ENCODE data around the gene RAD51B.

Gene RAD51B

DNA sequence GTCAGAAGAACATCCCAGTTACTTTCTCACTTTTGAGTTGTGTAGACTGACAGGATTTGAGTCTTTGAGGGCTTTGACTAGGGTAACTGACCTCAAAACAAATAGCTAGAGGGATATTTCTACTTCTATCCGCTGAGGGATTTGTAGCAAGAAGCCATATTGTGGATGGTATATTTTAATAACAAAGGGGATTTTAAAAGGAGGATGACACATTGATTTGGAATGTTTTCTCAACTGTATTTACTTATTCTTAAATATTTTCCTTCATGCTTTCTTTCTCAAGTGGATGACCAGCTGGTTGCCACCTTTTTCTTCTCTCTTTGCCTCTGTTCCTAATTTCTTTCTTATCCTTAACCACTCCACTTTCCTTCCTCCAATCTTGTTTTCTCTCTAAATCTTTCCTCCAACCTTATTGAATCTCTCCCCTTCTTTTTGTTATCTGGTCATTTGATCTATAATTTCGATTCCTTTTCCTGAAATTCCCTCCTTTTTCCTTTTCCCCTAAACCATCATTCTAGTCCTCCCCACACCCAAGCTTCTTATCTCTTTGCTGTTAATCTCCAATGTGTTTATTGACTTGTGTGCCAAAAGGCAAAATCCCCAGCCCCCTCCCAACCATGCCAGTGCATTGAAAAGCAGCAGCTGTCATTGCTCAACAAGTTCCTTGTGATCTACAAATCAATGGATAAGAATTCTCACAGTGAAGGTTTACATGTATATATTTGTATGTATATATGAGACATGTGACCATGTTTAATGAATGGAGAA is 411.6 kb downstream of the RAD51B start:
- DNase-seq (ENCODE audit: low spot score): no peak

DNA sequence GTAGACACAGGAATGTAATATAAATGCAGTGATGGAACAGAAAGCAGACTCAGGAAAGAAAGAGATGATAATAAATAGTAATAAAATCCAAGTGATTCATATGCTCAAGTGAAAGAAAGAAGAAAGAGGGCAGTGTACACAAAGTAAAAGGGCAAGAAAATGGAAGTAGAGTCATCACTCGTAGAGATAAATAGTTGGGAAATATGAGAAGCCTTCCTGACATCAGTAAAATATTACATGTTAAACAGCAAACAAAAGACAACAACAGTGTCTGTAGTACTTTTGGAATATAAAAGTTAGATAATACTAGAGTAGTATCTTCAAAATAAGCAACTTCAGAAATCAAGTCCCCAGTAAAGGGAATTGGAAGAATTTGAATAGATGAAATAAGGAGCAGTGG is 412.3 kb downstream of the RAD51B start:
- DNase-seq (ENCODE audit: low spot score): no peak

DNA sequence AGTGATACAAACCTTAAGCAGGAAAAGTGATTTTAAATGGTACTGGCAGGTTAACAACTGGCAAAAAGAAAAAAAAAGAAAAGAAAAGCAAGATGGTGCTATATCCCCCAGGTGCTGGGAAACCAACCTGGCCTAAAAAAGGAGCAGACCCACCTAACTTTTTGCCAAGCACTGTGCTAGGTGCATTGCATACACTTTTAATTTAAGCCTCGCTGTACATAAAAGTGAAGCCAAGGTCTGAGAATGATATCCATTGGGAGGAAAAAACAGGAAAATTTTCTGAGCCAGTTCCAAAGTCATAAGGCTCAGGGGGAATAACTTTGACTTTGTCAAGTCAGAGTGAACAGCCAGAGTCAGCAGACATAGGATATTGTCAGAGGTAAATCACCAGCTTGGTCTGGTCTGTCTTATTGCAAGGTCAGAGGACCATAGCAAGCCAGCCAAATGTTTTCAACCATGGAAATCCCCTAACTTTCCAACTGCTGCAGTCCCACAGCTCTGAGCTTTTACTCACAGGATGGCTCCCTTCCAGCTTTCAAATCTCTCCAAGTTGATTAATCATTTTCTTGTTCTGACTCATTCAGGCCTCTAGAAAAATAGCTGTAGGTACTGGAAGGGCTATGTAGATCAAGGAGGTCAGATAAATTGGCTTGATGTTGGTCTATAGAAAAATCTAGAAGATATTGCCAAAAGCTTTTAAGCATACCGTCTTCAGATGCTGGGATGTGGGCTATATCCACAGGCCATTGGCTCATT is 412.9 kb downstream of the RAD51B start:
- DNase-seq (ENCODE audit: low spot score): no peak

DNA sequence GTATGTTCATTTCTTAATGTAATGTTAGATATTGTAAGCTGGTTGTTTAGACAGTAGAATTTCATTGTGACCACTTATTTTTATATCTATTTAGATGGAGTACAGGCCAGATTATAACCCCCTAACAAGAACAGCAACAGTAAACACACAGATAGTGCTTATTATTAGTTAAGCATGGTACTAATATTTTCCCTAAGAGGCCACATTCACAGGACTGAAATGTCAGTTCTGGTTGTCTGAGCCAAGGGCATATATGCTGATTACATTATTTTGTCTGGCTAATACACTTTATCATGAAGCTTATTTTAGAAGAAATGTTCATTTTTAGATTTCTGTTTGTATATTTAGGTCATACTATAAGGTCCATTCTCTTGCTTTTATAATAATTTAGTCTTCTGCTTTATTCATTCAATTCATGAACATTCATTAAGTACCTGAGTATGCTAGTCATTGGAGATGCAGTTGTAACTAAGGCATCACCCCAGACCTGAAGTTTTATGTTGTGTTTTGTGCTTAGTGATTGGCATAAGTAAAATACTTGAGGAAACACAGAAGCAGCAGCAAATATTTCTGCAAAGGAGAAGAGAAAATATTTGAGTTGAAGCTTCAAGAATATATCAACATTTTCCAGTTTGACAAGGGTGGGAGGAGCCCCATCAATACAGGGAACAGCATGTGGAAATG is 413.7 kb downstream of the RAD51B start:
- no peak for DNase-seq (ENCODE audit: low spot score)

DNA sequence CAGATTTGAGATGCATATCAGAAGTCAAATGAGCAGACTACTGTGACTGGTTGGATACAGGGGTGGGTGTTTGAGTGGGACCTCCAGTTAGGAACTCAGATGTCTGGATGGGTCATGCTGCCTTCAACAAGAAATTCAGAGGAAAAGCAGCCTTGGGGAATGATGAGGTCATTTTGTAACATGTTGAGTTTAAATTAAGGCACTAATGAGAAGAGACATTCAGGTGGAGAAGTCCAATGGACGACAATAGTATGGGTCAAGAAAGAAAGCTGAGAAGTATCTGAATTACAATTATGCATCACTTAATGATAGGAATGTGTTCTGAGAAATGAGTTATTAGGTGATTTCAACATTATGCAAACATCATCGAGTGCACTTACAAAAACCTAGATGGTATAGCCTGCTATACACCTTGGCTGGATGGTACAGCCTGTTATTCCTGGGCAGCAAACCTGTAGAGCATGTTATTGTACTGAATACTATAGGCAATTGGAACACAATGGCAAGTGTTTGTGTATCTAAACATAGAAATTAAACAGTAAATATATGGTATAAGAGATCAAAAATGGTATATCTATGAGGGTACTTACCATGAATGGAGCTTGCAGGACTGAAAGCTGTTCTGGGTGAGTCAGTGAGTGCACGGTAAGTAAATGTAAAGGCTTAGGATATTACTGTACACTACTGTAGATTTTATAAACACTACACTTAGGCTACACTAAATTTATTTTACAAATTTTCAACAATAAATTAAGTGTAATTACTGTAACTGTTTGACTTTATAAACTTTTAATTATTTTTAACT is 414.7 kb downstream of the RAD51B start:
- DNase-seq (ENCODE audit: low spot score): no peak

DNA sequence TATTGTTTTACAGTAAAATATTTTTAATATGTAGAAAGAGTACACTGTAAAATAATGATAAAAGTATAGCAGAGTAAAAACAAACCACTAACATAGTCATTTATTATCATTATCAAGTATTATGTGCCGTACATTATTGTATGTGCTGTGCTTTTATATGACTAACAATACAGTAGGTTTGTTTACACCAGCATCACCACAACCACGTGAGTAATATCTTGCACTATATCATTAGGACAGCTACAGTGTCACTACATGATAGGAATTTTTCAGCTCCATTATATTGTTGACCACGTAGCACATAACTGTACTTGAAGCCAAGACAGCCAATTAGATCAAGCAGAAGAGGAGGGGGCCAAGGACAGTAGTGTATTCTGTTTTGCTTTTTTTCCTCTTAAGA is 415.4 kb downstream of the RAD51B start:
- no peak for DNase-seq (ENCODE audit: low spot score)

DNA sequence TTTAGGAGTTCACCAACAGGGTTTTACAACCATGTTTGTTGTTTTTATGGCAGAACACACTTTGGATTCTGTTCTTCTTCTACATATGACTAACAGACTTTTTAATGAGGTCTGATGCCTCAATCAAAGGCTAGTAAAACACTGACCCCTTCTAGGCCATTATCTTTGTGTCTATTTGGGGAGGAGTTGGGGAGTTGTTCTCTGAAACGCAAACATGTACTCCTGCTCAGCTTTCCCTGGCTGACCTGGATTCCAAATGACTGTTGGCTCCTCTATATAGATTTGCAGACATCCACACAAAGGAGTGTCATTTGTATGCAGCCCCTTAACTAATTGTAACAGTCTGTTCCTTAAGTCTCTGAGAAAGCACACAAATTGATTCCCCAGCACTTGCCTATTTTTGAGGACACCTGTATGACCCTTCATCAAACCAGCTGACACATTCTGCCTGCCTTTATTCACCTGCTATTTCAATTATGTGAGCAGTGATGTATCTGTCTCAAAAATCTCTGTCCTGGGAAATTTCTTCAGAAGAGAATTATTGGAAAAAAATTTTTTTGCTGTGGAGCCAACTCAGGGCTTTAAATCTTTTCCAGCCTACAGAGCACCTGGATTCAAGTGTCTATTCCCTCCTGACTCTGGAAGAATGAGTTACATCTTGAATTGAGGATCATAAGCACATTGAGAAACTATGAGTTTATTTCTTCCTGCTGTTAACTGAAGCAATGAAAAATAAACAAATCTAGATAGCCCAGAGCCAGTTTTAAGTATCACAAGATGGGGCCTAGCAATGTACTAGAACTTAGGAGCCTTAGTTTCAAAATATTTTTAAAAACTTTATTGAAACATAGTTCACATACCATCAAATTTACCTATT is 417.2 kb downstream of the RAD51B start:
- DNase-seq (ENCODE audit: low spot score): no peak

DNA sequence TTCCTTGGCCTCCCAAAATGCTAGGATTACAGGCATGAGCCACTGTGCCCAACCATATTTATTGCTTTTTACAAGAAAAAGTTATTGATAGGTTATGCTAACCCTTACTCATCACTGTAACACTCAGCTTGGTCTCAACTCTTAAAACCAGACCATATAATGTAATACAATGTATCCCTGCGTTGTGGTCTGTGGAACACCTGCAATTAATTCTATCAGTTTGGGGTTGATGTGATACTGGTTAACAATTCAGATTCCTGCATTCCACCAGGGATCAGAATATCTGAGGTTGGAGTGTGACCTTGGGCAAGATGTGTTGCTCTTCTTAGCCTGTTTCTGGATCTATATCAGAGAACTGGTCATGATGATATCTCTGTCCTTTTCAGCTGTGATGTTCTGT is 419.0 kb downstream of the RAD51B start:
- no peak for DNase-seq (ENCODE audit: low spot score)

DNA sequence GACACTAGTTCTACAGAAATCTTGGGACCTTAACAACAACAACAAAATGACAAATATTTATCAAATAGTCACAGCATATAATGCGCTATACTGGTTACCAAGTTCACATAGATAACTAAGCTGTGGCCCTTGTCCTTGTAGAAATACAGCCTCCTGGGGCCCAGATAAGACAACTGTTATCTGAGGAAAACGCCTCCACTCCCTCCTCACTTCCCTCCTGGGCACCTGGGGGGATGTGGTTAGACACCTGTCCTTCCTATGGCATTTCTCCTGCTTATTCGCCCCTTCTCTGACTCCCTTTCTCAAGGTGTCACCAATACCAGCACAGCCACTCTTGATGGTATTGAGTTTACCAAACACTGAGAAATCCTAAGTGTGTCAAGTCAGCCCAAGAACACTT is 419.4 kb downstream of the RAD51B start:
- DNase-seq (ENCODE audit: low spot score): no peak

DNA sequence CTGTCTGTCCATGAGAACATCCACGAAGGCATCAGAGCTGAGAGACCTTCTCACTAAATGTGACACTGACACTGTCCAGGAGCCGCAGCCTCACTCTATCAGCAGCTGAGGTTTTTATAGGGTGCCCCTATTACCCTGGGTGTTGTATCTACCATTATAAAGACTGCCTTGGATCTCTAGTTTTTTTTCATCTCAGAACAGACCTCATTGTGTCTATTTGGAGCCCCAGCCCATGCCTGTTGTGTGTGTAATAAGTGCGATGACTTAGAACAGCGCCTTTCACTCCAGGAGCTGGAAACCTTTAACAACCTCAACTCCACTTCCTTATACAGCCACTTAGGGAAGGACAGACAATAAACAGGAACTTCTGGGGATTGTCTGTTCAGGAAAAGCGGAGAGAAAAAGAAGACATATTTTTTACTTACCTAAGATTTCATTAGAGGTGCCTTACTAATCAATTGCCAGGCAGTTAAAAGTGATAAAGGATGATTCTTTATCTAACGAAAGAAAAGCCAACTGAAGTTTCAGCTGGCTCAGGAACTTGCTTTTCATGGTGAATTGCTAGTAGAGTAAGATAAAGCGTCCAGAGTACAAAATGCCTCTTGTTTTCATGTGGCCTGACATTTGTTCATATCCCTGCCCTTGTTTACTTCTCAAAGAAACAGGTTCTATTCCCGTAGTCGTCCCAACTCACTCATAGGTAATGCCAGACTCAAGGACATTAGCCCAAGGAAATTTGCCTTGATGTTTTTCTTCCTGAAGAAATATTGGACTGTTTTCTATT is 420.6 kb downstream of the RAD51B start:
- DNase-seq (ENCODE audit: low spot score): peak; percentile 50

DNA sequence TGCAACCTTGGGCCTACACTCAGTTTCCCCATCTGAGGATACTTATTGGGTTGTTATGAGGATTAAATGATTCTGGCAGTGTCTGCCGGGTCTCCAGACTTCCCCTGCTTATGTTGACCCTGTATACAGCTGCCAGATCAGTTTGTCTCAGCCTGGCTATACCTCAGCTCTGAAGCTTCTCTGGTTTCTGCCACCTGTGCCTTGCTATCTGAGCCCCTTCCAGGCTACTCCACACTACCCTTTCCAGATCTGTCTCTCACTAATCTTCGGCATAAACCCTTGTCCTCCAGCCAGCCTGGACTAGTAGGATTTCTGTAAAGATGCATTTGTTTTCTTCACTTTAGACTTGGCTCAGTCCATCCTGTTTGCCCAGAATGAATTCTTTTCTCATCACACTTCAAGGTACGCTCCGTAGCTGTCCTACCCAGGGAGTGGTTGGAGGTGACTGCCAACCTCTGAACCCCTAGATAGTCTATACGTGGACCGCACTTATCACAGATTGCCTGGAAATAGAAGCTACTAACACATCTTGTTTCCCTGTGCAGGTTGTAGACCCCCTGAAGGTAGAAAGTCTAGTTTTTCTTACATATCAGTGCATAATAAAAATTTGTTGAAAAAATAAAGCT is 422.4 kb downstream of the RAD51B start:
- no peak for DNase-seq (ENCODE audit: low spot score)

DNA sequence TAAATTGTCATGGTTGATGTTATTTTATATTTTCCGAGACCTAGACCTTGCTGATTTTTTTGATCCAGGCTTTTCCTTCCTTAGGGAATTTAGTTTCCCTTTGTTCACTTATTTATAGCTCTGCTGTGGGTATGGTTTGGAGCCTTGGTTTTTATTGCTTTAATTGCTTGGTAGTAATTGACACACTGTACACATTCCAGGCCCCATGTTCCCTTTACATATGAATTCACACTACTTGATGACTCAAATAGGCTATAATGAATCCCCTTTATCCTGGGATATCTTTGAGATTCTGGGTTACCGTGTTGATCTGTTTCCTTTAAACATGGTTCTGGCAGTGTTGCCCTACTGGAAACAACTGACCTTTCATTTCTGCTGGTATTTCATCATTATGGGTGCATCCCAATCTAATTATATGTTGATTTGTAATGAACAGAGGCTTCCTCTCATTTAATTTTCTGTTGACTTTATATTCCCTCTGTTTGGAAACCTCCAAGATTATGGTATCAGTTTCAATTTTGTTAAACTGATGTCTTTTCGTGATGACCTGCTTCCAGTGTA is 424.0 kb downstream of the RAD51B start:
- no peak for DNase-seq (ENCODE audit: low spot score)

DNA sequence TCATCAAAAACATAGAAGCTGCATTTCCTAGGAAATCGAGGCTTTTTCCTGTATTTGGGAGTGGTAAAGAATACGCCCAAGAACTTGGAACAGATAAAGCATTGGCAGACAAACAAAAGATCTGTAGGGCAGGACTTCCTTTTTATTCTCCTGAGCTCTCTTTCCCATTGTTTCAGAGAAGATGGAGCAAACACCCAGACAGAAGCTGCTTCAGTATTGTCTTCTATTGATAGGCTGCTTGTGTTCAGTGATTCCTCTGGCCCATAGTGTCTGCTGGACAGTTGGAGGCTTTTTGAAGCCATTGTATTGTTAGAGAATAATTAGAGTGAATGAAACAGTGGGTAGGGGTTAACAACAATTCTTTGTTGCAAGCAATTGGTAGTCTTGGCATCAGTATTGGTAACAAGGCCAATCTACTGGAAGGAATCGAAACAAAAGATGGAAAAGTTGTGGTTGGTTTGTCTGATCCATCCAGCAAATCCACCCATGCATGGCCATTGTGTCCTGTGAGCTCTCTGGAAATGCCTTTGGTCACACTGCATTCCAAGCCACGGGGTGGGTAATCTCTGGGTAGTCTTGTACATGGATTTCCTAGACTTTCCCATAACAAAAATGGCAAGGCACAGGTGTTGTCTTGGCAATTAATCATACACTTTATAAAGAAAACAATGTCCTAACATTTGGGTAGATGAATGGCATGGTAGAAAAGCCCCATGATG is 424.8 kb downstream of the RAD51B start:
- DNase-seq (ENCODE audit: low spot score): no peak

DNA sequence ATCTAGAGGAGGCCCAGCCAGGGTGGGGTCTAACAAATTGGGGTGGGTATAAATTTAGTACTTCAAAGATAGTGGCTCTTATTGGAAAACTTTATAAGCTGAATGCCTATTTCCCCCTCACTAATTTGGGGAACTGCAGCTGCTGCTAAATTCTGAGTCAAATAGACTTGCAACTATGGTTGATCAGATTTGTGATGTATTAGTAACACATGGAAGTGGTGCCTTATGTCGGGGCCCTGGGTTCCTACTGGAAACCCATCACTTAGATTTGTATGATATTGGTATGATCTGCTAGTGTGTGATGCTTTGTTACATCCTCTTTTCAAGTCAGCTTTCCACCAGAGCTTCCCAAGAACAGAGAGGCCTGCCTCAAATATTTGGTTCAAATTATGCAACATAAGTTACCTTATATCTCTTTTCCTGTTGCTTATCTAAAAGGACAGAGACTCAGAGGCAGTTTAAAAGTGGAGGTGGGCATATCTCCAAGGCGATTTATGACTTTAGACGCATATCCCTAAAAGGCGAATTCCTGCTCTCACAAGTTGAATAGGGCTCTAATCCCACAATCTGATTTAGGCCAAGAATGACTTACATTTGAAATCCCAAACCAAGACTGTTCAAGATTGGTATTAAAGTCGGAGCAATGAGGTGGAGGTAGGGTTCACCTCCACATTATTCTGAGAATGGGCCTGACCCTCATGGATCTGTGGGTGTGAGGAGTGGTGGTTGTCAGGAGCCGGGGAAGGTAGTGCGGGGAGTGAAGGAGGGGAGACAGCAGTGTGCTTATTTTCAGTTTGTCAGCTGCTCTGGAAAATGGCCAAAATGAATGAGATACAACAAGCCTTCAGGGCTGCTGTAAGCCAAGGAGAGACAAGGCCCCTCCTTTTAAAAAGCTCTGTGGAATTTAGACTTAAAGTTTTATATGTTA is 425.8 kb downstream of the RAD51B start:
- DNase-seq (ENCODE audit: low spot score): no peak

DNA sequence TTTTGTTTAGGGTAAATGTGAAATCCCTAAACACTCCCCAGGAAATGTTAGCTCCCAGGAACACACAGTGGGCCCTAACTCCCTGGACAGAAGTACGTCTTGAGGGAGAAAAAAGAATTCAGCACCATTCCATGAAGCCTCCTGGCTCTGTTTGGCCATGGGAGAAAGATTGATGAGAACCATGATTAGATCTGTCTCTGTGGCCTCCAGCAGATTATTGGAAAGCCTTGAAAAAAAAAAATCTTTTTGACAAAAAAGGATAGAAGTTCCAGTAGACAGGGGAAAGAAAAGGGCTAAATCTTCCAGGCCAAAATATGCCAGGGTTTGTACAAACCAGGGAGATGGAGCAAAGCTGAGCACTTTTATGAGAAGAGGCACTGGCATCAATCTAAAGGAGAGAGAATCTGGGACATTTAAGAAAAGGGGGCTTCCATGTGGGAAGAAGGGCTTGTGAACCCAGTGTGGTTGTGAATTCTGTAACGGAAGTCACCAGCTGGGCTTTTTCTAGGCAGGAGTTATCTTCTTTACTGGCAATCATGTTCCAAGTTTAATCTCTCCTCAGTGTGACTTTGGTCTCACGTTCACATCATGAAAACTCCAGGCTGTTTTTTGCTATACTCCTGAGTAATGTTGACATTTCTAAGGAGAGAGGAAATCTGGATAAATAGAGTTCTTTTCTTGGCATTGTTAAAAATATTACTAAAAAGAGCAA is 426.7 kb downstream of the RAD51B start:
- no peak for DNase-seq (ENCODE audit: low spot score)

DNA sequence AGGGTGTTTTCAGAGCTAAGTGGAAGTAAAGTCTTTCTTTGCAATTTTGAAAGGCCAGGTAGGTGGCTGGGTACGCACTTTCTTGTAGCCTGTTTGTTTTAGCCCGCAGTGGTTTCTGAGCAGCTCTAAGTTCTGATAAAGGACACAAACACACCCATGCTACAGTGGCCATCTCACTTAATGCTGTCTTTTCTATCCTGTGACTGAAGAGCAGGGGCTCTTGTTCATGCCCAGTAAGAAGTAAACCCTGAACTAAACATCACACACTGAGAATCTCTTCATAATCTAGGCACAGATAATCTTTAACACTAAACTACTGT is 427.2 kb downstream of the RAD51B start:
- no peak for DNase-seq (ENCODE audit: low spot score)

DNA sequence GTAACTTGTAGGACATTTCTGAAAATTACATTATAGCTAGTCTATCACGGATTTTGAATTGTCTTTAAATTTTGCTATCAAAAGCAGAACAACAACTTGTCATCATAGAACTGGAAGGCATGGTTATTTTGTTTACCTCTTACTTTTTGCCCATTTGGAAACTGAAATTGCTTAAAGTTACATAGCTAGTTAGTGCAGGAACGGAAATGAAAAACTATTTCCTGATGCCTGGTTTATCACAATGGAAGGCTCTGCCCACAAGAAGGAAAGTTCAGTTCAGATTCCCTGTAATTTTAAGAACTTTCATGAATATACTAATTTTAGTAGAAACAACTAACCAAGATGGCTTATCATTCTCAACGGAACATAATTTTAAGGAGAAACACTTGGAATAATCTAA is 427.7 kb downstream of the RAD51B start:
- no peak for DNase-seq (ENCODE audit: low spot score)

Measured in SK-N-DZ (cell line).